MM.1S (cell line): ENCODE data around the gene GC.

Source experiments
- DNase-seq: peaks from one replicate; pipeline ENCODE4 v3.0.0-alpha.2; 2015
- H2AFZ ChIP-seq: fragments of 300-600 bp; sonication (generic); 2 replicates; pipeline ENCODE4 v1.6.0; 2016; ENCODE audit warnings: antibody characterized with exemption, low read length
- H3F3A ChIP-seq: fragments of 300-600 bp; sonication (generic); 2 replicates; pipeline ENCODE4 v1.6.1; 2016; ENCODE audit warnings: mild to moderate bottlenecking, antibody characterized with exemption, low read length, moderate library complexity, mixed read lengths; ENCODE audit not compliant: insufficient read depth
- H3K27ac ChIP-seq: fragments of 300-600 bp; sonication (generic); 2 replicates; pipeline ENCODE4 v1.5.1; 2016; ENCODE audit warnings: mild to moderate bottlenecking, low read length
- H3K27me3 ChIP-seq: fragments of 300-600 bp; sonication (generic); replicated peaks from 2 replicates; pipeline ENCODE4 v1.6.0; 2016; ENCODE audit warnings: low read length; ENCODE audit not compliant: insufficient read depth
- H3K36me3 ChIP-seq: fragments of 300-600 bp; sonication (generic); replicated peaks from 2 replicates; pipeline ENCODE4 v1.6.1; 2016; ENCODE audit warnings: mild to moderate bottlenecking, low read length, mixed read lengths; ENCODE audit not compliant: insufficient read depth
- H3K4me1 ChIP-seq: fragments of 300-600 bp; sonication (generic); 2 replicates; pipeline ENCODE4 v1.6.1; 2016; ENCODE audit warnings: low read length, mixed read lengths
- H3K4me2 ChIP-seq: fragments of 300-600 bp; sonication (generic); 2 replicates; pipeline ENCODE4 v1.6.0; 2016; ENCODE audit warnings: low read depth, low read length
- H3K4me3 ChIP-seq: fragments of 300-600 bp; sonication (generic); 2 replicates; pipeline ENCODE4 v1.5.1; 2016; ENCODE audit warnings: low read length, mixed read lengths
- H3K79me2 ChIP-seq: fragments of 300-600 bp; sonication (generic); 2 replicates; pipeline ENCODE4 v1.6.1; 2016; ENCODE audit warnings: mixed run types, low read length, mixed read lengths
- H3K9ac ChIP-seq: fragments of 300-600 bp; sonication (generic); 2 replicates; pipeline ENCODE4 v1.6.1; 2016; ENCODE audit warnings: low read length, mixed read lengths
- H3K9me2 ChIP-seq: fragments of 300-600 bp; sonication (generic); replicated peaks from 2 replicates; pipeline ENCODE4 v1.6.1; 2016; ENCODE audit warnings: mild to moderate bottlenecking, low read length, mixed read lengths; ENCODE audit not compliant: insufficient read depth
- H3K9me3 ChIP-seq: fragments of 300-600 bp; sonication (generic); replicated peaks from 2 replicates; pipeline ENCODE4 v1.6.1; 2016; ENCODE audit warnings: mild to moderate bottlenecking, low read length, mixed read lengths; ENCODE audit not compliant: insufficient read depth
- H4K20me1 ChIP-seq: fragments of 300-600 bp; sonication (generic); 2 replicates; pipeline ENCODE4 v1.6.1; 2016; ENCODE audit warnings: mild to moderate bottlenecking, low read length, moderate library complexity, mixed read lengths; ENCODE audit not compliant: insufficient read depth
- CTCF ChIP-seq: fragments of 300-600 bp; sonication (generic); IDR thresholded peaks from 2 replicates; pipeline ENCODE4 v1.5.1; 2016; ENCODE audit warnings: antibody characterized with exemption, low read length, mixed read lengths
- EZH2 ChIP-seq: fragments of 300-600 bp; sonication (generic); optimal IDR thresholded peaks from 2 replicates; pipeline ENCODE3; 2017; ENCODE audit warnings: low read depth, mild to moderate bottlenecking, antibody characterized with exemption, low read length, mixed read lengths
- EZH2phosphoT487 ChIP-seq: fragments of 300-600 bp; sonication (generic); IDR thresholded peaks from 2 replicates; pipeline ENCODE4 v1.6.1; 2018; ENCODE audit warnings: antibody characterized with exemption, low read length

Gene GC

GRCh38 chr4:71783972-71784371, at the start of gene GC:
Gene GC (minus strand): TSS chr4:71784079. CDS start chr4:71784018, 61 bp downstream.
- no peak within 1 kb of the TSS for H3K9ac ChIP-seq
- no peaks in the 10 kb centered on the region for H3K36me3 ChIP-seq
- H3K9me2 ChIP-seq: no peaks in the 10 kb centered on the region
- H3K9me3 ChIP-seq: no peaks in the 10 kb centered on the region
- no peak within 1 kb of the TSS for H2AFZ ChIP-seq
- no peaks in the 10 kb centered on the region for H3F3A ChIP-seq
- no peaks in the 10 kb centered on the region for H3K4me1 ChIP-seq
- no peaks in the 10 kb centered on the region for H4K20me1 ChIP-seq
- no peak within 1 kb of the TSS for H3K4me3 ChIP-seq
- no peak within 1 kb of the TSS for H3K4me2 ChIP-seq
- no peak within 1 kb of the TSS for H3K27ac ChIP-seq
- no peaks in the 10 kb centered on the region for H3K27me3 ChIP-seq
- no peaks in the 10 kb centered on the region for H3K79me2 ChIP-seq
- TF ChIP-seq EZH2 (no peak), EZH2phosphoT487 (no peak), CTCF (no peak)
- DNase-seq: no peak

- Histone ChIP-seq H3K36me3 (no peaks in the 10 kb centered on the region), H3F3A (no peaks in the 10 kb centered on the region), H3K27ac (no peak overlapping the region), H3K9ac (no peak overlapping the region), H3K27me3 (no peaks in the 10 kb centered on the region), H4K20me1 (no peaks in the 10 kb centered on the region), H3K9me3 (no peaks in the 10 kb centered on the region), H3K4me2 (no peak overlapping the region), H3K4me3 (no peak overlapping the region), H3K79me2 (no peaks in the 10 kb centered on the region), H3K4me1 (no peaks in the 10 kb centered on the region), H2AFZ (no peak overlapping the region), H3K9me2 (no peaks in the 10 kb centered on the region)
- no peak for DNase-seq
- no peak for TF ChIP-seq EZH2phosphoT487
- TF ChIP-seq CTCF: no peak
- TF ChIP-seq EZH2: no peak
Observed at GRCh38 chr4:71833232-71833900, 49.5 kb upstream of the GC start.

- Histone ChIP-seq H3K9me2 (no peaks in the 10 kb centered on the region), H3K79me2 (no peaks in the 10 kb centered on the region), H3K27me3 (no peaks in the 10 kb centered on the region), H3K4me1 (no peaks in the 10 kb centered on the region), H3K4me3 (no peak overlapping the region), H3F3A (no peaks in the 10 kb centered on the region), H3K4me2 (no peak overlapping the region), H2AFZ (no peak overlapping the region), H4K20me1 (no peaks in the 10 kb centered on the region), H3K9me3 (no peaks in the 10 kb centered on the region), H3K9ac (no peak overlapping the region), H3K36me3 (no peaks in the 10 kb centered on the region), H3K27ac (no peak overlapping the region)
- no peak for DNase-seq
- TF ChIP-seq EZH2phosphoT487 (no peak), CTCF (no peak), EZH2 (no peak)
Observed at GRCh38 chr4:71832049-71832448, 48.2 kb upstream of the GC start.
